ENCODE data around the gene P2RX6.

P2RX6 gene

DNA sequence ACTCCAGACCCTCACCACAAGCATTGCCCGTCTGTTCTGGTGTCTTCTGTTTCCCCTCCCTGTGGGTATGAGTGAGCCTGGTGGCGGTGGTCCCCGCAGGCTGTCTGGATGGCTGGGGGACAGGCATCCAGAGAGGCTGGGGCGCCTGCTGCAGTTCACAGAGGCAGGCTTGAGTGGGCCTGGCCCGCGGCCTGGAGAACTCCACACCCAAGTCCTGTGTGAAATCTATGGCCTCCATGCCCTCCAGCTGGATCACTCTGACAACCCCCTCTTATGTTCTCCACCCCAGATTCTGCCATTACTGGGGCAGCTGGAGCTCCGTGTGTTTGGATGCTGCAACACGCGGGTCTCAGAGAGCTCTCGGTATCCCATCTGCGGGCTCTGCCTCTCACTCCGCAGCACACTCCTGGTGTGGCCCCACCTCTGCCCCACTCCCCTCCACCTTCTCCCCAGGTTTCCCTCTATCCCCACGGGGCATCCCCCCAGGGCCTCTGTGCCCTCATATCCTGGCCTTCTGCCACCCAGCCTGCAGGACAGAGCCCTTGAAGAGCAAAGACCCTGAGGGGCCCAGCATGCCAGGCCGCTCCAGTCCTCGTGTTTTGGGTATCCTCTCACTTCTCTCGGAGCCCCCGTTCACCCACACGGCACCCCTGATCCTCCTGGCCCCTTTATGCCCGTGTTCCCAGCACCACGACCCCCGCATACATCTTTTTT is 62.1 kb downstream of the P2RX6 start:
- H3K27me3 ChIP-seq, result peaks cover 0 to 23% of the 10 kb centered on the region in 2 donors
- no peak overlapping the region for H3K4me3 ChIP-seq
- intact Hi-C loops (cut with DNase I; ENCODE audit: low total_unique reads), result no loop called here
- no peaks in the 10 kb centered on the region for H3K36me3 ChIP-seq
- no peak overlapping the region for H3K27ac ChIP-seq
- H3K9me3 ChIP-seq, result no peaks in the 10 kb centered on the region
- no peaks in the 10 kb centered on the region for H3K4me1 ChIP-seq
- peak in 1 of 2 donors; percentile 51 for DNase-seq
- TF ChIP-seq CTCF (IDR thresholded peaks at IDR 0.05), result no peak
